HG02623 (cell line): ENCODE results near the gene AP4B1.
"Not testable (repeated sequence)": the region's sequence is repeated elsewhere in the genome, so short reads cannot be mapped to it uniquely, and the experiment has no call there.

ENCODE experiments used
- ATAC-seq: cut with Tn5 transposase; IDR thresholded peaks from one replicate; pipeline ENCODE4 v1.9.1; 2021; ENCODE audit warnings: moderate library complexity; ENCODE audit not compliant: unreplicated experiment

Gene AP4B1

DNA sequence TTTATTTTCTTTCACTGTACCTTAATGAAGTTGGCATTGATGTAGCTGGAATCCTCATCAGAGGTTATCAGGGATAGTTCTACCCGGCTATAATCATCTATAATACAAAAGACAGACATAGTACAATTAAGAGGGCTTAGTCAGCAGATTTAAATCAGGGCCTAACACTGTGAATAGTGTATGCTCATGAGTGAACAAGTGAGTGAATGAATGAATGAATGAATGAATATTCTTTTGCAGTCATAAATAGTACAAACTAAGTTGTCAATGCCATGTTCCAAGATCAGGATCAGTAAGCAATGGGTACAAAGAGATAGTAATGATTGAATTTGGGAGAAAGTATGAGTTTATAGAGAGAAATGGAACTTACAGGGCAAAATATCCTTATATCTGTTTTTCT is 45.6 kb downstream of the AP4B1 start:
- no peak for ATAC-seq

- no peak for ATAC-seq
Measured at GRCh38 chr1:113858418-113858817, 46.2 kb downstream of the AP4B1 start.

DNA sequence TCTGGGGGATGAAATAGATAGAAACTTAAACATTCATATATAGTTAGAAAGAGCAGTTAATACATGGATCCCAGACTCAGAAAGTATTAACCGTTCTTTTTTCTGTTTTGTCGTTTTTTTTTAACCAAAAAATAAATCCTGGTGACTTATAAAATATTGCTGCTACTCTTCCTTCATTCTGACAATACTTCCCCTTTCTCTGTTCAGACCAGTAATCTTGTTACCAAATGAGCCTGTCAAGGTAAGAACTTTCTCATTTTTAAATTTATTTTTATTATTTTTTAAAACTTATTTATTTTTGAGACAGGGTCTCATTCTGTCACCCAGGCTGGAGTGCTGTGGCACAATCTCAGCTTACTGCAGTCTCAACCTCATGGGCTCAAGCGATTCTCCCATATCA is 46.8 kb downstream of the AP4B1 start:
- no peak for ATAC-seq

DNA sequence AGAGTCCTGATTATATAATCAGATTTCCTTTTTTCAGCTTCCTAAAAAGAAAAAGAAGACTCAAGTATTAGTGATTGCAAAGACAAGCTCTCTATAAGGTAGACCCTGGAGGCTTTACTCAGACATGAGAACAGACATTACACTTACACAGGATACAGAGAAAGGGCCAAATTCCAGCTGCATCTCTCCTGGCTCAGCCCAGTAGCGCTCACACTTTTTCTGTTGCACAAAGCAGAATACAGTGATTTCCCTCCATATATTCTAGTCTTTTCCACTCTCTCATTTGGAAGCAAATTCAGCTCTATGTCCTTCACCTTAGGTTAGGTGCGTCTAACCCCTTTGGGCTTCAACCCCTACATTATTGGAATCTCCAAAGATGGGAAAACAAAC is 48.2 kb downstream of the AP4B1 start:
- ATAC-seq, result no peak

GRCh38 chr1:113855630-113856400 is 48.8 kb downstream of the AP4B1 start:
- no peak for ATAC-seq

- ATAC-seq, result no peak
Measured at GRCh38 chr1:113854234-113854633, 50.4 kb downstream of the AP4B1 start.

DNA sequence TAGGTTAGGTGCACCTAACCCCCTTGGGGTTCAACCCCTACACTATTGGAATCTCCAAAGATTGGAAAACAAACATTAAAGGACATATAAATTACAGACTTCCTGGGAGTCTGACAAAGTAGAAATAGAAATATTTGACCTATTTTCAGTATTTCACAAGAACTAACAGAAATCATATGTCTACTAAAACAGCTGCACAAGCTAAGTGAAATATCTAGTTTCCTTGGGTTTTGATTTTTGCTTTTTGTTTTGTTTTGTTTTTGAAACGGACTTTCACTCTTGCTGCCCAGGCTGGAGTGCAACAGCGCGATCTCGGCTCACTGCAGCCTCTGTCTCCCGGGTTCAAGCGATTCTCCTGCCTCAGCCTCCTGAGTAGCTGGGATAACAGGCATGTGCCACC is 51.9 kb downstream of the AP4B1 start:
- ATAC-seq, result not testable (repeated sequence)

GRCh38 chr1:113850127-113850796 is 54.3 kb downstream of the AP4B1 start:
- ATAC-seq, result no peak

DNA sequence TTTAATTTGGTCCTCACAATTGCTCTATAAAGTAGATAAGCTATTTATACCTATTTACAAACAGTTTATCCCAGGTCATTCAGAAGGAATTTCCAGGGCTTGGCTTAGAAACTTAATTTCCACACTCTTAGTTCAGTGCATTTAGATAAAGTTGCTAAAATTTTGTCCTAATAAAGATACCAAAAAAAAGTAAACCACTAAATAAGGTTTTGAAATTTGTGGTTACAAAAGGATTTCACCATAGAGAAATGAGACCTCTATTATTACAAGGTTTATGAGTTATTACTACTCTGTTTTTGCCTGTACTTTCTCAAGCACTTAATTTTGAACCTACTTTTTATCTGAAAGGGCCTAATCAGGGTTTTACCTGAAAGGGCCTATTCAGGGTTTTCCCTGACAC is 55.5 kb downstream of the AP4B1 start:
- ATAC-seq, result no peak

DNA sequence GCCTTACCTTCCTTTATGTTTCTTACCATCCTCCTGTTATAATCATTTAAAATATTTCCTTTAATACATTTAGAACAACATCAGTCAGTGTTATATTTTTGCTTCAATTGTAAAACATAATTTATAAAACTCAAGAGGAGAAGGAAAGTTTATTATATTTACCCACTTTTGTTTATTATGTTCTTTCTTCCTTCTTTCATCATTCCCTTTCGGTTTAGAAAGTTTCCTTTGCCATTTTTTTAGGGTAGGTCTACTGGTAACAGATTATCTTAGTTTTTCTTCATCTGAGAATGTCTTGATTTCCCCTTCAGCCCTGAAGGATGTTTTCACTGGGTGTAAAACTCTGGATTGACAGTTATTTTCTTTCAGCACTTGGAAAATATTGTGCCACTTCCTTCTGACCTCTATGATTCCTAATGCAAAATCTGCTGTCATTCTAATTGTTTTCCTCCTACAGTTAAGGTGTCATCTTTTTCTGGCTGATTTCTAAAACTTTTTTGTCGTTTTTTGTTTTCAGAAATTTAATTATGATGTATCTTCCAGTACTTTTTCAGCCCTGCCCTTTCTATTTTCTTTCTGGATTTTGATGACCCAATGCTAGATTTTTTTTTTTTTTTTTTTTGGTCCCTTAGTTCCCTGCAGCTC is 58.1 kb downstream of the AP4B1 start:
- ATAC-seq, result no peak
